SIG-M5 treated with dmso at 0.1 percent for 504 hours (cell line): ENCODE measurements around the gene OSBPL5.
"Not testable (repeated sequence)": the region's sequence is repeated elsewhere in the genome, so short reads cannot be mapped to it uniquely, and the experiment has no call there.

Experiments
- DNase-seq: peaks from one replicate; lab custom pipeline; 2025; ENCODE audit not compliant: unreplicated experiment; lab: John Stamatoyannopoulos, UW

Gene OSBPL5

GRCh38 chr11:3089236-3090061 lies 75.7 kb downstream of the OSBPL5 start:
- no peak for DNase-seq

- no peak for DNase-seq
Observed at GRCh38 chr11:3088806-3089205, 76.3 kb downstream of the OSBPL5 start.

GRCh38 chr11:3087821-3088800 lies 77.0 kb downstream of the OSBPL5 start:
- no peak for DNase-seq

DNA sequence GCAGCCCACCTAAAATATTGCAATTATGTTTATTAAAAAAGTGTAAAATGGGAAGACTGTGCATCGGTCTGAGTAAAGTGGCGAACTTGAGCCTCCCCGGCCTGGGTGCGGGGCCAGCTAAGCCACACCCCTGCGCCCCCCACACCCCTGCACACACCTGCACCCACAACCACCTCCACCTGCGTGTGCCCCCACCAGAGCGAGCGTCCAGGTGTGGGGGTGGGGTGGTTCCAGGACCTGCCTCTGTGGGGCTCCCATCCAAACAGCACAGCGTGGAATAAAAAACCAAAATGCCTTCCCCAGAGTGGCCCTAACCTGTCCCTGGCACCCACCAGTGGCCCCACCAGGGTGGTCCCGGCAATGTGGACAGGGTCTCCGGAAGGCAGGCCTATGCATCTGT lies 77.7 kb downstream of the OSBPL5 start:
- DNase-seq, result no peak

GRCh38 chr11:3086671-3087150 lies 78.4 kb downstream of the OSBPL5 start:
- DNase-seq, result no peak

DNA sequence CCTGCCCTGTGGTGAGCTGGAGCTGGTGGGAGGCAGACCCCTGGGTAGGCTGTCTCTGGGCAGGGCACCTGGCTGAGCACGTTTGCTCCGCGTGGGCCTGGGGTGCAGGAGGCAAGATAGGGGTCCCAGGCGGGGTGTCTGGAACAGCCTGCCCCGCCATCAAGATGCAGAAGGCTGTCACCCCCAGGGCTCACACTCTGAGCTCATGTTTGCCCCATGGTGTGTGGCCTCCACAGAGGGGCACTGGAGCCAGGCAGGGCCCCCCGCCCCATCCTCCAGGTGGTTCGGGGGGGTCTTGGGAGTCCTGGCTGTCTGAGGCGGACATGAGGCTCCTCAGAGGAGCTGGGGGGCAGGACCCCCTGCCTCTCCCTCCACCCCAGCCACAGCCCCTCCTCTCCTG lies 79.0 kb downstream of the OSBPL5 start:
- DNase-seq, result no peak

DNA sequence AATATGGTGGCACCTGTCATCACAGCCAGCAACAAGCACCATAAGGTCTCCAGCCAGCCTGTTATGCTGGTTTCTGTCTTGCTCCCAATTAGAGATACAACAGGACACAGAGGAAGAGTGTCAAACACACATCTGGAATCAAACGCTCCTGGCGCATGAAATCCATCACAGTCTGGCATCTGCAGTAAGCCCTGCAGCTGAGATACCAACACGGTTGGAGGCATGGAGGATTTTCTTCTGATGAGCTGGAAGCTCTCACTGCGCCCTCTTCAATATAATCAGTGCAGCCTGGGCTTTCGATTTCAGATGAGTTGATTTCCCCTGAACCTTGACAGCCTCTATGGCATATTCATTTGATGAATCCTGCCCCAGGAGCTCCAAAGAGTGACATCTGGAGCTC lies 80.1 kb downstream of the OSBPL5 start:
- DNase-seq, result no peak

DNA sequence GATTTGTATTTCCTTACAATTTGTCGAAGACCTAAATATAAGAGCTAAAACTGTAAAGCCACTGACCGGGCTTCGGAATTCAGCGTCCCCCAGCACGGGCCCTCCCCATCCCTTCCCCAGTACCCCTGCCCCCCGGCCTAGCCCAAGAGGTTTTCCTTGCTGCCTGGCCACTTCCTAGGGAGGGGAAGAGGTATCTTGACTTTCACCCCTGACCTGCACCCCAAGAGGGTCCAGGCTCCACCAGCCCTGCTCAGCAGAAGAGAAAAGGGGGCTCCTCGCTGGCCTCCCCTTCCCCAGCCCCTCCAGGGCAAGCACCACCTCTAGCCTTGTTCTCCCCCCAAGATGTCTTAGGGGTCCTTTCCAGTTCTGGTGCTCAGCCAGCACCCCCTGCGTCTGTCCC lies 81.8 kb downstream of the OSBPL5 start:
- no peak for DNase-seq

DNA sequence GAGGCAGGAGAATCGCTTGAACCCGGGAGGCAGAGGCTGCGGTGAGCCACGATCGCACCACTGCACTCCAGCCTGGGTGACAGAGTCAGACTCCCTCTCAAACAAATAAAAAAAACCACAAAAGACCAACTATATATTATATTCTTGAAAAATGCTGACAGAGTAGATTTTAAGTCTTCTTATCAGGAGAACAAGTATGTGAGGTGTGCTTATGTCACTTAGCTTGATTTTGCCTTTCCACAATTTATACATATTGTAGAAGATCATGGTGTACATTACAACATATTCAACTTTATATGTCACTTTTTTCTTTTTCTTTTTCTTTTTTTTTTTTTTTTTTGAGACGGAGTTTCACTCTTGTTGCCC lies 83.7 kb downstream of the OSBPL5 start:
- DNase-seq, result no peak

GRCh38 chr11:3080733-3081385 lies 84.3 kb downstream of the OSBPL5 start:
- no peak for DNase-seq

DNA sequence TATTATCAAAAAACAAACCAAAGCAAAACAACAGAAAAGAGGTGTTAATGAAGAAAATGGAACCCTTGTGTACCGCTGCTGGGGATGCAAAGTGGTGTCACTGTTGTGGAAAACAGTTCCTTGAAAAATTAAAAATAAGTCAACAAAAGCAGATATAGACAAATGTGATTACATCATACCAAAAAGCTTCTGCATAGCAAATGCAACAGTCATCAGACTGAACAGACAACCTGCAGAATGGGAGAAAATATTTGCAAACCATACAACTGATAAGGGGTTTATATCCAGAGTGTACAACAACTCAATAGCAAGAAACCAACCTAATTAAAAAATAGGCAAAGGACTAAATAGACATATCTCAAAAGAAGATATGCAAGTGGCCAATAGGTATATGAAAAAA lies 85.0 kb downstream of the OSBPL5 start:
- no peak for DNase-seq

- DNase-seq, result no peak
Observed at GRCh38 chr11:3077846-3078440, 87.2 kb downstream of the OSBPL5 start.

GRCh38 chr11:3077189-3077836 lies 87.8 kb downstream of the OSBPL5 start:
- no peak for DNase-seq

- no peak for DNase-seq
Observed at GRCh38 chr11:3074912-3075589, 90.1 kb downstream of the OSBPL5 start.

- DNase-seq, result no peak
Observed at GRCh38 chr11:3073029-3073435, 92.1 kb downstream of the OSBPL5 start.

GRCh38 chr11:3069425-3069824 lies 95.7 kb downstream of the OSBPL5 start:
- DNase-seq, result no peak

- DNase-seq, result not testable (repeated sequence)
Observed at GRCh38 chr11:3066308-3066707, 98.8 kb downstream of the OSBPL5 start.

GRCh38 chr11:3064709-3065108 lies 100.4 kb downstream of the OSBPL5 start:
- DNase-seq, result not testable (repeated sequence)

- DNase-seq, result not testable (repeated sequence)
Observed at GRCh38 chr11:3063876-3064275, 101.2 kb downstream of the OSBPL5 start.

DNA sequence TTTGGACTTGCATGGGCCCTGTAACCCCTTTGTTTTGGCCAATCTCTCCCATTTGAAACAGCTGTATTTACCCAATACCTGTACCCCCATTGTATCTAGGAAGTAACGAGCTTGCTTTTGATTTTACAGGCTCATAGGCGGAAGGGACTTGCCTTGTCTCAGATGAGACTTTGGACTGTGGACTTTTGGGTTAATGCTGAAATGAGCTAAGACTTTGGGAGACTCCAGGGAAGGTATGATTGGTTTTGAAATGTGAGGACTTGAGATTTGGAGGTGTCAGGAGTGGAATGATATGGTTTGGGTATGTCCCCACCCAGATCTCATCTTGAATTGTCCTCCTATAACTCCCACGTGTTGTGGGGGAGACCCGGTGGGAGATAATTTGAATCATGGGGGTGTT lies 101.7 kb downstream of the OSBPL5 start:
- DNase-seq, result not testable (repeated sequence)
